HG02981 (cell line): ENCODE measurements around the gene PPARA.
"Not testable (repeated sequence)": the region's sequence is repeated elsewhere in the genome, so short reads cannot be mapped to it uniquely, and the experiment has no call there.

Experiments used
- ATAC-seq: cut with Tn5 transposase; IDR thresholded peaks from one replicate; pipeline ENCODE4 v1.9.1; 2021; ENCODE audit warnings: mild to moderate bottlenecking, moderate library complexity; ENCODE audit not compliant: unreplicated experiment

PPARA gene

DNA sequence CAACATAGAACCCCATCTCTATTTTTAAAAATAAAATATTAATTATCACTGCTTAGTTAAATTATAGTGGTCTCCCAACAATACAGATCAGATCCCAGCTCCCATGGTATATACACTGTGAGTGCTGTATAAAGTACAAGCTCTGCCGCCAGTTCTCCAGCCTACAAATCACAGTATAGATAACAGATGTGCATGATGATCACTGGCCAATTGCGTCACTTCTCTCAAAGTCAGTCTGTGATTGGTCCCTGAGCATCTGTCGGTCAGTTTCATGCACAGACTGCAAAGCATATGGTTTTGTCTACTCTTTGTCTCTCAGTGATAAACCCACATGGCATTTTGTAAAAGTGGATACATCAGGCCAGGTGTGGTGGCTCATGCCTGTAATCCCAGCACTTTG is 15.7 kb downstream of the PPARA start:
- no peak for ATAC-seq

DNA sequence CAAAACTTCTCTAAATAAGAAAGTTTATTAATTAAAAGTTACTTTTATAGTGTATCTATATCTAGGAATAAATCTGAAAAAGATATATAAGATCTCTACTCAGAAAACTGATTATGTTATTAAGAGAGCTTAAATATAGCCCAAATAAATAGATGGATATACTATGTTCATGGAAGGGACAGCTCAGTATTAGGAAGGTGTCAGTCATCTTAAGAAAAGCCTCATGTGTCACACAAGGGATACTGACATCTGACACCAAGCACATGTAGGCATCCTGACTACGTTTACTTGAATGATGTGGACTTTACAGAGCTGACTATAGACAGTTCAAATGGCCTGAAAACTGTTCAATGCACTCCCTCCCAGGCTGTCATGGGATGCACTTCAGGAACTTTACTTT is 19.3 kb downstream of the PPARA start:
- no peak for ATAC-seq

DNA sequence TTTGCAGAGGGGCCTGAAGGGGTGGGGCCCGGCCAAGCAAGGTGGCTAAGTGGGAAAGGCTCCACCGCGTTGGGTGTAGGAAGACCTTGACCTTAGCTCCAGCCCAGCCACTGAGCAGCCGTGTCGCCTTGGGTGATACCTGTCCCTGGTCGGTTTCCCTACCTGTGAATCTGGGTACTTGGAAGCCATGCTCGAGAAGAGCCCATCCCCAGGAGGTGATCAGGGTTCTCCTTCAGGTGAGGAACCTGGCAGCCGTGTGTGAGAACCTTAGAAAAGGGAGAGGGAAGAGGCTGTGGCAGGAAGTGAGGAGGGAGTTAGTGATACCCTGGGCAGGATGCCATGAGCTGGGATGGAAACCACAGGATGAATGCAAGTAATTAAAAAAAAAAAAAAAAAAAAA is 21.6 kb downstream of the PPARA start:
- ATAC-seq = no peak

DNA sequence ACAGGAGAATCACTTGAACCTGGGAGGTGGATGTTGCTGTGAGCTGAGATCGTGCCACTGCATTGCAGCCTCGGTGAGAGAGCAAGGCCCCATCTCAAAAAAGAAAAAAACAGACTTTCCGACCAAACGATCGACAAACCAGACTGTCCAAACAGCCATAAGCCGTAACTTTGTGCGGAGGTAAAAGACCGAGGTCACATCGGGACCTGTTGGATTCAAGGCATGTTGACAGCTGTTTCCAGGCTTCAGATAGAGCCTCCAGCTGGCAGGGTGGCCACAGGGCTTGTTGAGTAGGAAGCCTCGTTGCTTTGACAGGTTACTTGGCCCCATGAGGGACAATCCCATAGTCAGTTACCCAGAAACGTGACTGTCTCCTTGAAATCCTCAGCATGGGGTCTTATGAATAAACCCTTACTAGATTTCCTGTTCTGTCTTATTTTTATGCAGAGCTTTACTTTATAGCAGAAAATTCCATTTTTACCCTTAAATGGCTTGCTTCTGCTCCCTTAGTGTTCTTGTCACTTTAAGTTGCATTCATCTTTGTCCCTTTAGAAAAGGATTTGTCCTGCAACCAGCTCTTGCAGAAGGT is 22.3 kb downstream of the PPARA start:
- ATAC-seq = no peak

DNA sequence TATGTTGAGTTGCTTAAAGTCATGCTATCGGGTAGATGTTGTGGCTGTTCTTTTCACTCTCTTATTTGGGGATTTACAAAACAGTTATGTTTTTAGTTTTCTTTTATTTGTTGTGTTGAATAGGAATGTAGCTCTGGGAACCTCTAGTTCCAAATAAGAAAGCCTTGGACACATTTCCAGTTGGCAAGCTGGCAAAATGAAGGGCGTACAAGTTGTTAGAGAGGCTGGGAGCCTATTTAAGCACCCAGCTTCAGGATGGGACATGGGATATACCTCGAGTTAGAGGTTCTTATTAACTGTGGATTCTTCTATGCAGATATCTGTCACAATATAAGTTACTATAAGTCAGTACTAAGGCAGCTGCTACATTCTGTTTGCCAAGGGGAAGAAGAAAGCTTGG is 22.8 kb downstream of the PPARA start:
- ATAC-seq = no peak

DNA sequence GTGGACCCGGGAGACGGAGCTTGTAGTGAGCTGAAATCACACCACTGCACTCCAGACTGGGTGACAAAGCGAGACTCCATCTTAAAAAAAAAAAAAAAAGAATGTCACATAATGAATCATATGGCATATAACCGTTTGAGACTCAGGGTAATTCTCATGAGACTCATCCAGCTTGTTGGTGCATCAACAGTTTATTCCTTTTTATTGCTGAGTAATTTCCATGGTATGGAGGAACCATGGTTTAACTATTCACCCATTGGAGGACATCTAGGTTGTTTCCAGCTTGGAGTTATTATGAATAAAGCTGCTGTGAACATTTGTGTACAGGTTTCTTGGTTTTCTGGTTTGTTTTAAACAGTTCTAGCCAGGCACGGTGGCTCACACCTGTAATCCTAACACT is 25.3 kb downstream of the PPARA start:
- no peak for ATAC-seq

DNA sequence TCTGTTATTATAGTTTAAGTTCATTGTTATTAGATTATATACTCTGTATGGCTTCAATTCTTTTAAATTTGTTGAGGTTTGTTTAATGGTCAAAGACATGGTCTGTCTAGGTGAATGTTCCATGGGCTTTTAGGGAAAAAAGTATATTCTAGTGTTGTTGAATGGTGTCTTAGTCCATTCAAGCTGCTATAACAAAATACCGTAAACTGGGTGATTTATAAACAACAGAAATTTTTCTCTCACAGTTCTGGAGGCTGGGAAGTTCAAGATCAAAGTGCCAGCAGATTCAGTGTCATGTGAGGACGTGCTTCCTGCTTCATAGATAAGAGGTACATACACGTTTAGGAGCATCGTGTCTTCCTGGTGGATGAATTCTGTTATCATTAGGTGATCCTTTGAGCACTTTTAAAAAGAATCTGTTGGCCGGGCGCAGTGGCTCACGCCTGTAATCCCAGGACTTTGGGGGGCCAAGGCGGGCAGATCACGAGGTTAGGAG is 26.2 kb downstream of the PPARA start:
- no peak for ATAC-seq

DNA sequence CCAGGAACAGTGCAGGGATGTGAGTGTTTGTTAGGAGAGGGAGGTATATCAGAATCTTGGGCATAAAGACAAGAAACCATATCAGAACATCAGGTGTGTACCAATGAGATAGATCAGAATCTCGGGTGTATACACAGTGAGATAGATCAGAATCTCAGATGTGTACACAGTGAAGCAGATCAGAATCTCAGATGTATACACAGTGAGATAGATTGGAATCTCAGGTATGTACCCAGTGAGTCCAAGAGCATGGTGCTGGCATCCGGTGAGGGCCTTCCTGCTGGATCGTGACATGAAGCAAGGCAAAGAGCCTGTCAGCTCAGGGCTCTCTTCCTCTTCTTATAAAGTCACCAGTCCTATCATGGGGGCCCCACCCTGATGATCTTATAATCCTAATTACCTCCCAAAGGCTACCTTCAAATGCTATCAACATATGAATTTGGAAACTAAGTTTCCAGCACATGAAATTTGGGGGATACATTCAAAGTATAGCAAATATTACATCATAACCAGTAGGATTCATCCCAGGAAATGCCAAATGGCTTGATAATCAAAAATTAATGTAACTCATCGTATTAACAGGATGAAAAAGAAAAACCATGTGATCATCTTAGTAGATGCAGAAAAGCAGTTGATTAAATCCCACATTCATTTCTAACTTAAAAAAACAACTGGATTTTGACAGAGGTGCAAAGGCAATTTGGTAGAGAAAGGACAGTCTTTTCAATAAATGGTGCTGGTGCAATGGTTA is 28.6 kb downstream of the PPARA start:
- no peak for ATAC-seq

DNA sequence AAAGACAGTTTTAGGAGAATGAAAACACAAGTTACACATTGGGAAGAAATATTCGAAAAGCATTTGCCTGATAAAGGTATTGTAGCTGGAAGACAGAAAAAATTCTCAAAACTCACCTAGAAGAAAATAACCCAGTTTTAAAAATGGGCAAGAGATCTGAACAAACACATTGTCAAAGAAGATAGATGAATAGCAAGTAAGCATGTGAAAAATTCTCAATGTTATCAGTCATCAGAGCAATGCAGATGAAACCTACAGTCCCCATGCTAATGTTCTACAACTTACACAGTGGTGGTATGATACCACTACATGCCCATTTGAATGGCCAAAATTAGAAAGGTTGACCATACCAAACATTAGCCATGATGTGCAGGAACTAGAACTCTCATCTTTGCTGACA is 29.4 kb downstream of the PPARA start:
- ATAC-seq = no peak

DNA sequence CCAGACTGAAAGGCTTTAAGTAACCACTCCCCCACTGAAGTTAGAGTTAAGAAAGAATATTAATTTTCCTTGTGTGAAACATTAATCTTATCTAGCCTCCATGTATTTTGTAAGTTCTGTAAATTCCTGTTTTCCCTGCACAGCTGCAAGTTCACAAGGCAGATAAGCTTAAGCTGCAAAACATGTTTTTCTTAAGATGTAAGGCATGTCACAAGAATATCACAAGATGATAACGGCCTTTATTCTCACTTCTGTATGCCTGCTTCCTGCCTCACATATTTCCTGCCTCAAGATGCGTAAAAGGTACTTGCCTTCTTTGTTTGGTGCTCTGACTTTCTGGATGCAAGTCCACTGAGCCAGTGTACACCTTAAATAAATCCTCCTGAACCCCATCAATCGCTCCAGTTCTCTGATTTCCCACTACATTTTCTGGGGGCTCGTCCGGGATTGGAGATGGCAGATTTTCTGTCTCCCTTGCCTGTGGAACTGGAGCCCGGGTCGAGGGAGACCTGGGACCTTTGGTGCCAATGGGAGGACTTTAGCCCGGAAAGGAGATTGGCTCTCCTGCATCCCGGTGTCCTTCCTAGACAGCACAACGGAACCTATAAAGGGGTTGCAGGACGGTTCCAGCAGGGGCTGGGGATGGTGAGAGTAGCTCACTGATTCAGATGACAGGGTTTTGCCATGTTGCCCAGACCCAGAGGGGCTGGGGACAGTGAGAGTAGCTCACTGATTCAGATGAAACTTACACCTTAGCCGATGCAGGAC is 30.2 kb downstream of the PPARA start:
- ATAC-seq = no peak

DNA sequence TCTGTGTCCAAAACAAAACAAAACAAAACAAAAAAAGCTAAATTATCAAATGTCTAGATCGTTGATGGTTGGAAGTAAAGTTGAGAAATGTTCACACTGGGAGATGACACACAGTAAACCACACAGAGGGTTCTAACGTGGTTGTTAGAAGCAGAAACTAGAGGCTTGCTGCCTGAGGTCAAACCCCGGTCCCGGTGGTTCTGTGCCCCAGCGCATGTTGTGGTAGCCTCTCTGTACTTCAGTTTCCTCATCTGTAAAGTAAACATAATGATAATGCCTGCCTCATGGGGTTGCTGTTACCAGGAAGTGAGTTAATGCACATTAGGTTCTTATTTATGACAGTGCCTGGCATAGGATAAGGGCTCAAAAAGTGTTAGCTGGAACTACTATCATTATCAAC is 33.4 kb downstream of the PPARA start:
- ATAC-seq = no peak

DNA sequence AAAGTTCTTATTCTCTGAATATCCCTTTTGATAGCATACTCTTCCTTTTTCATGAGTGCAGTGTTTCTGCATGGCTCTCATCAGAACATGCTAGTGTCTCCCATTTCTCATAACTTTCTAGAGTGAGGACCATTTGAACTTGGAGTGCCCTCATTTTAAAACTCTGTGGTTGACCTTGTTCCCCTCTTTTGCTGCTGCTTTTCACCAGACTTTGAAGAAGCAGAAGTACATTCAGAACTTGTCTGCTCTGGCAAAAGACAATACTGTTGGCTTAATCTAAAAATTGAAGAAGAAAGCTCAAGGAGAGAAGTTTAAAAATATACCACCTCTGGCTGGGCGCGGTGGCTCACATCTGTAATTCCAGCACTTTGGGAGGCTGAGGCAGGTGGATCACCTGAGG is 35.0 kb downstream of the PPARA start:
- ATAC-seq = no peak

DNA sequence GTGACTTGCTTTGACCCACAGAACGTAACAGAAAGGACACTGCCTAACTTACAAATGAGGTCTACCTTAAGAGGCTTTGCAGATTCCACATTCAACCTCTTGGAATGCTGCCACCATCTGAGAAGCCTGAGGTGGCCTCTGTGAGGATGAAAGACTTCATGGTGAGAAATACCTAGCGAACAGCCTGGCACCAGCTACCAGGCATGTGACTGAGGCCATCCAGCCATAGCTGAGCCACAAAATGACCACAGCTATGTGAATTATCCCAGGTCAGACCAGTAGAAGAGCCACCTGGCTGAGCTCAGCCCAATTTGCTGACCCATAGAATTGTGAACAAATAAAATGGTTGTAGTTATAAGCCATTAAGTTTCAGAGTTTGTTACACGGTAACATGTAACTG is 37.5 kb downstream of the PPARA start:
- ATAC-seq = no peak

DNA sequence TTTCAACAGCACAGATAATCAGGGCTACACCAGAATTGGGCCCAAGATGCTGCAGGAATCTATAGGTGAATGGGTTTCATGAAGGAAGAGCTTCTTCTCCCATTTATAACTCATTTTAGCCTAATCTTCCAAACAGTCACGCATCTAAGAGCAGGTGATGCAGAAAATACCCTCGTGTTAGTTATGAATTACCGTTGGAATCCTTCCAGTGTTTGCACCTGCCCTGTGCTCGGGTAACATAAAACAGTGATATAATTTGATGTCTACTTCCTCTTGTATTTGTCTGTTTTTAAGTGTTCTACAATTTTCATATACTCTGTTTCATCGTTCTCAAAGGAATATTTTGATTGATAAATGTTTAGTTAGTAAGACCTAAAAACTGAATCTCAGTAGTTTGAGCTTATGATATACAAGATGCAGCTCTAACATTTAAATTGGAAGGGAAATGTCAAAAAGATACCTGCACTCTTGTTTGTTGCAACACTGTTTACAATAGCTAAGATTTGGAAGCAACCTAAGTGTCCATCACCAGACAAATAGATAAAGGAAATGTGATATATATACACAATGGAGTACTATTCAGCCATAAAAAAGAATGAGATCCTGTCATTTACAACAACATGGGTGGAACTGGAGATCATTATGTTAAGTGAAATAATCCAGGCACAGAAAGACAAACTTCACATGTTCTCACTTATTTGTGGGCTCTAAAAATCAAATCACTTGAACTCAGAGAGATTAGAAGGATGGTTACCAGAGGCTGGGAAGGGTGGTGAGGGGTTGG is 42.1 kb downstream of the PPARA start:
- no peak for ATAC-seq

DNA sequence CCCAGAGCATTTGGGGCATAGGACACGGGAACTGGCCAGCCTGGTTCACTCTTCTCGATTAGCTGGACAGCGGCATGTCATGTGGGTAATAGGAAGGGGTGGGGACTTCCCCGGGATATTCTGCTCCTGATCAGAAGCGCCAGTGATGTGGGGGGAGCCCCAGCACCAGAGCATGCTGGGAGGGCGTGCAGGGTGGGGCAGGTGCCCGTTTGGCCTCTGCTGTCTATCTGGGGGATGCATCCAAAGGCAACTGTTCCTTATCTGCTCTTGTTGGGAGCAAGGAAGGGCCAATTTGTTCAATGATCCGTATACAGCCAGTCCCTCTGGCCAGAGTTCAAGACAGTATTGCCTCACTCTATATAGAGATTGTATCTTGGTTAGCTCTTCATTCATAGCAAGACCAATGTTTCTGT is 43.6 kb downstream of the PPARA start:
- no peak for ATAC-seq

DNA sequence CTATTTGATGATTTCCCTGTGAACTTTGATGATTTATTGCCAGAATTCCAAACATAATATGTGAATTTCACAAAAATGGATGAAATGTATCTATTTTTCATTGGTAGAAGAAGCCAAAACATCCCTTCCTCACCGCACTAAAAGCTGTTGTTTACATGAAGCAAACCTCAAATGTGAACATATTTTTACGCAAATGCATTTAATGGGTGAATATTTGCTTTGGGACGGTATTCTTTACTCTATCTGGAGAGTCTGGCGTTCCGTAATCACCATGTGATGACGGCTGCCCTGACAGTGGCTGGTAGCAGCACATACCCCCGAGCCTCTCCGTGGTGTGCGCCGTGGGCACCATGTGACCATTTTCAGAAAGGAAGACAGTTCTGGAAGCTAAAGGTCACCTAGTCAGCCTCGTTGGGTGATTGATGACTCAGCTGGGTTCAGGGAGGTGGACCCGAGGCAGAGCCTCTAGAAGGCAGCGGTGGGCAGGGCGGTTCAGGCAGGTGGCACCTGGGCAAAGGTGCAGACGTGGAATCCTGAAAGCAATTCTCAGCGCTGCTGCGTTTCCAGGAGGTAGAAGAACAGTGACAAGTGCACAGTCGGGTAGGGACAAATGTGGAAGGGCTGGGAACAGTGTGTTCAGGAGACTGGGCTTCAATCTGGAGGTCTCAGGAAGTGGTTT is 45.3 kb downstream of the PPARA start:
- ATAC-seq = no peak

DNA sequence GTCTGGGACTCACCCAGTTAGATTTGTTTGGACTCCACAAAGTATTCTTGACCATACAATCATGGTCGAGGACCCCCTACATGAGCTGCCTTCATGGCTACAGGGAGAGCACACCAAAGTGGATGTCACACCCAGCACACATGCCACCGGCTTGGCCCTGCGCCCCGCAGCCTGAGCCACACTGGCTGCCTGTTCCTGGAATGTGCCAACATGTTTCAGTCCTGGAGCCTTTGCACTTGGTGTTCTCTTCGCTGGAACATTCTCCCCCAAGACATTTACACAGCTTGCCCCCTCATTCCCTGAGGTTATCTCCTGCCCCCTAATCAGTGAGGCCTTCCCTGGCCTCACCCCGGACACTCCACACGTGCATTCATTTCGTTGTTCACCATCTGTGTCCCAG is 46.0 kb downstream of the PPARA start:
- no peak for ATAC-seq

DNA sequence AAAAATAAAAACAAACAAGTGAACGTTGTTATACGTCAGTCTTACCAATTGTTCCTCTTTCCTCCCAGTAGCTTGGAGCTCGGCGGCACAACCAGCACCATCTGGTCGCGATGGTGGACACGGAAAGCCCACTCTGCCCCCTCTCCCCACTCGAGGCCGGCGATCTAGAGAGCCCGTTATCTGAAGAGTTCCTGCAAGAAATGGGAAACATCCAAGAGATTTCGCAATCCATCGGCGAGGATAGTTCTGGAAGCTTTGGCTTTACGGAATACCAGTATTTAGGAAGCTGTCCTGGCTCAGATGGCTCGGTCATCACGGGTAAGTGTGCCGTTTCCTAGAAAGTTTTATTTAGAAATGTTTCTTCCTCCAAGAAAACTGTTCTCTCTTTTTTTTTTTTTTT is 47.9 kb downstream of the PPARA start:
- no peak for ATAC-seq

DNA sequence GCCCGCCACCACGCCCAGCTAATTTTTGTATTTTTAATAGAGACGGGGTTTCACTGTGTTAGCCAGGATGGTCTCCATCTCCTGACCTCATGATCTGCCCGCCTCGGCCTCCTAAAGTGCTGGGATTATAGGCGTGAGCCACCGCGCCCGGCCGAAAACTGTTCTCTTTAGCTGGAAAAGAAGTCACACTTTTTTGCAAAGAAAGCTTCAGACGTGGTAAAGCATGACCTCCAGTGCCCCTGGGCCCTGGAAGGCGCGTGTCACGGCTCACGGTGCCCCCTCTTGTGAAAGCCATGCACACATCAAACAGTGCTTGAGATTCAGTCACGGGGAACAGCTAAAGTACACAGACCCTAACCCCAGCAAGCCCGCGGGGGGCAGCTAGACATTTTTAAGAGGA is 48.5 kb downstream of the PPARA start:
- ATAC-seq = not testable (repeated sequence)

DNA sequence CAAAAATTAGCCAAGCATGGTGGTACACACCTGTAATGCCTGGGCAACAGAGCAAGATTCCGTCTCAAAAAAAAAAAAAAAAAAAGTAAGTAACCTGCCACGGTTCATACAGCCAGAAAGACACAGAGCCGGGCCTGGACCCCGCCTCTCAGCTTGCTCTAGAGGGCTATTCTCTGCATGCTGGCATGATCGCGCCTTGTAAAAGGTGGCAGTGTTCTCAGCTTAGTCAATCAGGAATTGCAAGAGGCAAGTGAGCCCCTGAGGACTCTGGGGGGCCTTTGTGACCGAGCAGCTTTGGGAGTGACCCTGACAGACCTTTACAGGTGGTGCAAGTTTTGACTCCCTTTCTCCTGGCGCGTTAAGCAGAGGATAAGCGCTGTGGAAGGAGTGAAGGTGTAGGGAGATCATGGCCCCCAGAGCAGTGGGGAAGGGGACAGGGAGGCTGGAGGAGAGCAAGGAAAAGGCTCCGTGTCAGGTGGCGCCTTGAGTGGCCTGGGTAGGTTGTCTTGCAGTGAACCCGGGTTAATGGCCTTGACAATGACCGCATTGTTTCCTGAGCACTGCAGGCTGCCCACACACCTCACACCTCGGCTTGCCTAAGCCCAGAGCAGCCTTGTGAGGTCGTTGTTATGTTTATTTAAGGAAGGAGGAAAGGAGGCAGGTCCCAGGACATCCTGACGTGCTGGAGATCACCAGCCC is 50.9 kb downstream of the PPARA start:
- no peak for ATAC-seq
